Astrocyte of the cerebellum (primary cell): ENCODE data around the gene RAD51B.

Source experiments
- DNase-seq: peaks from one replicate; pipeline ENCODE4 v3.0.0-alpha.2; 2011; ENCODE audit warnings: low read depth
- H3K4me3 ChIP-seq: 2 replicates; pipeline ENCODE4 v1.5.1; 2011; ENCODE audit warnings: mild to moderate bottlenecking, low read depth, low read length, moderate library complexity
- in situ Hi-C: cut with HindIII; loops from 2 replicates; pipeline ENCODE4 v1.10.0; 2017; ENCODE audit warnings: low sequenced_read_pairs
- TF ChIP-seq, protein P1 (sequence below): IDR thresholded peaks from 2 replicates; pipeline ENCODE4 v1.5.1; 2012; ENCODE audit warnings: low read length, low read depth, moderate library complexity, mild to moderate bottlenecking; ENCODE audit errors: missing control alignments

The RAD51B gene

DNA sequence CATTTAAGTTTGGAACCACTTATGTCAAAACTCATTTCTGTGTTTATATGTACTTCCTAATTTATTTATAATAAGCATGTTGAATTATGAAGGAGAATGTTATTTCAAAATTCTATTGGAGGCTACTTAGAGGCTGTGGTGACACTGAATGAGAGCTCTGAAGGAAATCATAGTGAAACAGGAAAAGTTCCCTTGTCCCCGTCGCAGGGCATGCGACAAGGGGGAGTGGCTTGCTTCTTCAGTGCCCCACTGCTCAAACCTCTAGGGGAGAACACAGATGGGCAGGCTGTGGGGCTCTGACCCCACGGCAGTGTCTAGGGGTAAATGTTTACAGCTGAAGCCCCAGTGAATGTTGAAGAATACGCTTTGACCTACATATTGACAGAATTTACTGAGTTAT, 261.9 kb downstream of the RAD51B start:
- in situ Hi-C loops: no loop called here
- no peak overlapping the region for H3K4me3 ChIP-seq
- TF ChIP-seq, protein P1, sequence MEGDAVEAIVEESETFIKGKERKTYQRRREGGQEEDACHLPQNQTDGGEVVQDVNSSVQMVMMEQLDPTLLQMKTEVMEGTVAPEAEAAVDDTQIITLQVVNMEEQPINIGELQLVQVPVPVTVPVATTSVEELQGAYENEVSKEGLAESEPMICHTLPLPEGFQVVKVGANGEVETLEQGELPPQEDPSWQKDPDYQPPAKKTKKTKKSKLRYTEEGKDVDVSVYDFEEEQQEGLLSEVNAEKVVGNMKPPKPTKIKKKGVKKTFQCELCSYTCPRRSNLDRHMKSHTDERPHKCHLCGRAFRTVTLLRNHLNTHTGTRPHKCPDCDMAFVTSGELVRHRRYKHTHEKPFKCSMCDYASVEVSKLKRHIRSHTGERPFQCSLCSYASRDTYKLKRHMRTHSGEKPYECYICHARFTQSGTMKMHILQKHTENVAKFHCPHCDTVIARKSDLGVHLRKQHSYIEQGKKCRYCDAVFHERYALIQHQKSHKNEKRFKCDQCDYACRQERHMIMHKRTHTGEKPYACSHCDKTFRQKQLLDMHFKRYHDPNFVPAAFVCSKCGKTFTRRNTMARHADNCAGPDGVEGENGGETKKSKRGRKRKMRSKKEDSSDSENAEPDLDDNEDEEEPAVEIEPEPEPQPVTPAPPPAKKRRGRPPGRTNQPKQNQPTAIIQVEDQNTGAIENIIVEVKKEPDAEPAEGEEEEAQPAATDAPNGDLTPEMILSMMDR: no peak
- no peak for DNase-seq

DNA sequence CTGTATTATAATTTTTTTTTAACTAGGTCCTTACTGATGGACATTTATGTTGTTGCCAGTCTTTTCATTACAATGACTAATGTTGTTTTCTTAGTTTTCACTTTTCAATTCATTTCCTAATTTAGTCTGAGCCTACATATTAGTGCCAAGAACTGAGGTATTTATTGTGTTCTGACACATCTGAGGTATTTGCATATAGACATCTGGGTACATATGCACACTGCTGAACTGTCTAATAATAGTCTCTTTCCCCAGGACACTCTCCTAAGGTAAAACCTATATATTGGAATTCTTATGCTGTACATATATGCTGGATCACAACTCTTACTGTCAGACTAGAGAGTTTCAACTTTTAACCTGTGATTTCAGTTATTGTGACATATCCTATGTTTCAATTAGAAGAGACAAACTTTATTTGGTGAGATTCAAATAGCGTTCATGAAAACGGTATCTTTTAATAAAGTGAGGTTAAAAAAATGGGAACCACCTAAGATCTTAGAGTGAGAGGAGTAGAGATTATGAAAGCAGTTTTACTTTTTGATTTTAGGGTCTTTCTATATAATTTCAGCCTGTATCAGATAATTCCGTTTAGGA, 263.2 kb downstream of the RAD51B start:
- no peak for DNase-seq
- H3K4me3 ChIP-seq: no peak overlapping the region
- in situ Hi-C loops: no loop called here
- TF ChIP-seq, protein P1: no peak

DNA sequence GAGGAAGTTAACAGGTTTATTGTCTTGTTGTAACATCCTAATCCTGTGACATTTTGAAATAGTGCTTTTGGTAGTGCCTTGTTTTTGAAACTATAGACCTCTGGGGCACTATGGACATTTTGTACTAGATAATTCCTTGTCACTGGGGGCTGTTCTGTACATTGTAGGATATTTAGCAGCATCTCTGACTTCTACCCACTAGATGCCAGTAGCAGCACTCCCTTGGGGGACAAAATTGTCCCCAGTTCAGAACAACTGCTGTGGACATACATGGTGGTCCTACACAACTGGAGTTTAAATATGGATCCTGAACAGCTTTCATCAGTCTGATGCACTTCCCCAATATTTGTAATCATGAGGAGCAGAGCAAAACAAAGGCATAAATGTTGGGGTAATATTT, 264.7 kb downstream of the RAD51B start:
- TF ChIP-seq, protein P1: peak; percentile 23
- in situ Hi-C loops: no loop called here
- H3K4me3 ChIP-seq: no peak overlapping the region
- no peak for DNase-seq

DNA sequence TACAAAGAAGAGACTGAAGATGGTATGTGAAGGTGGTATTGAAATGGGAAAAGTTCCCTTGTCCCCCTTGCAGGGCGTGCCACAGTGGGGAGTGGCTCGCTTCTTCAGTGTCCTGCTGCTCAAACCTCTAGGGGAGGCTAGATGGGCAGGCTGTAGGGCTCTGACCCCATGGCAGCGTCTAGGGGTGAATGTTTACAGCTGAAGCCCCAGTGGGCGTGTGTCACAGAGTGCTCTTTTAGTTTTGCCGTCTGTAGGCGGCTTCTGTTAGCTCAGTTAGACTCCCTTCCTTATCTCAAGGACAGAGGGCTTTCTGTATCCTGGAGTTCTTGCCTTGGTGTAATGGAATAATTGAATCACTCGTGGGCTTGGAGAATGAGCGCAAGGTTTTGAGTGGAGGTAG, 266.2 kb downstream of the RAD51B start:
- no peak for DNase-seq
- in situ Hi-C loops: no loop called here

DNA sequence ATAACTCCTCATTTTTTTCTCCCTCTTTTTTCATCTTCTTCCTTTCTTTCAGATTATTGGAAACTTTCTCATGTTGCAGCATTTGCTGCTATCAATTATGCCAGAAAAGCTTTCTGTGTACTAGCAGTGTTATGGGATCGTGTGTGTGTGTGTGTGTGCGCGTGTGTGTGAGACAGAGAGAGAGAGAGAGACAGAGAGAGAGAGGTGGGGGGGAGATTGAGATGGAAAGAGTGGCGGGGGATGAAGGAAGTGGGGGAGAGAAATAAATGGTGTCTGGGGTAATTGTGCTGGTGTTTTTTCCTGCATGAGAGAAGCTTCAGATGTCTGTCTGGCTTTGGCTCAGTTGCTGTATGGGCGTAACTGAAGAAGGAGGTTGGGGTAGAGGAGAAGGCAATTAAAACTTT, 268.9 kb downstream of the RAD51B start:
- TF ChIP-seq, protein P1: no peak
- H3K4me3 ChIP-seq: no peak overlapping the region
- in situ Hi-C loops: no loop called here
- DNase-seq: peak; percentile 27

More for the DNA sequence above, 266.2 kb downstream of the RAD51B start:
- TF ChIP-seq, protein P1: no peak
- no peak overlapping the region for H3K4me3 ChIP-seq

DNA sequence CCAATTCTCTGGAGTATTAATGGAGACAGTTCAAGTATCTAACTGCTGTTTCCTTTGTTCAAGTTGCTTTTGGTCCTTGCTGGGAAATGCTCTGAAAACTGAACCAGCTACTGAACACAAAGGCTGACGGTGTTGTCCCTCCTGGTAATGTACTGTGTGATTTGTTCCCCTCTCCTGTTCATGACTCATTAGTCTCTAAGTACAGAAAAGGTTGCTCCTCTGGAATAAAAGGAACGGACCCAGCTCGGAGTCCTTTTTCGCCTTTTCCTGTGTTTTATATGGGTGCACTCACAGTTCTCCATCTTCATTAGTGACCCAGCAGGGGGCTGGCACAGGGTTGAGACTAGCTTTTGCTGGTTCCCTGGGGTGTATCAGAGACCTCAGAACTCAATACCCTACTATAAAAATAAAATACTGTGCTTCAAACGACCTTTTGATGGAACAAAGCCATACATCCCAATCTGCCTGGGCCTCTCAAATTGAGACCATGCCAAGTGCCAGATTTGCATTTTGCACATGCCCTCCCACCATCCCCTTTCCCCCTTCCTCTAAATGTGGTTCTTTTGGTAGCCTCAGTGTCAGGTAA, 269.7 kb downstream of the RAD51B start:
- TF ChIP-seq, protein P1: no peak
- DNase-seq: peak; percentile 69
- in situ Hi-C loops: no loop called here
- H3K4me3 ChIP-seq: no peak overlapping the region
